Effector CD8-positive, alpha-beta T cell (primary cell): ENCODE data around the gene TXLNA.
A peak's percentile ranks its signal among the peaks of the same experiment; 100 is the strongest.

Experiments used
- DNase-seq: peaks from one replicate; lab custom pipeline; 2025; lab: John Stamatoyannopoulos, UW

TXLNA gene

GRCh38 chr1:32215629-32216480 lies 36.4 kb downstream of the TXLNA start:
- peak; percentile 31 for DNase-seq

- DNase-seq: no peak
These were observed 37.1 kb downstream of the TXLNA start for GRCh38 chr1:32216566-32216965.

- DNase-seq: no peak
These were observed 39.5 kb downstream of the TXLNA start for GRCh38 chr1:32219022-32219421.

- DNase-seq: no peak
These were observed 41.5 kb downstream of the TXLNA start for GRCh38 chr1:32220746-32221580.

GRCh38 chr1:32221581-32221979 lies 42.1 kb downstream of the TXLNA start:
- no peak for DNase-seq

GRCh38 chr1:32221980-32222755 lies 42.7 kb downstream of the TXLNA start, which contains the start of the genes EIF3I and TMEM234:
TSS of gene EIF3I (plus strand) at chr1:32222407. CDS start at chr1:32222442, 35 bp downstream.
TSS of gene TMEM234 (minus strand) at chr1:32222353. CDS start at chr1:32222322, 31 bp downstream.
- DNase-seq: peak; percentile 81

- DNase-seq: no peak
These were observed 44.2 kb downstream of the TXLNA start for GRCh38 chr1:32223683-32224082.

- DNase-seq: no peak
These were observed 44.8 kb downstream of the TXLNA start for GRCh38 chr1:32224285-32224684.

- no peak for DNase-seq
These were observed 49.3 kb downstream of the TXLNA start for GRCh38 chr1:32228771-32229170.

- DNase-seq: no peak
These were observed 52.5 kb downstream of the TXLNA start for GRCh38 chr1:32231843-32232432.

- DNase-seq: no peak
These were observed 53.3 kb downstream of the TXLNA start for GRCh38 chr1:32232558-32233304.

GRCh38 chr1:32234792-32235191 lies 55.3 kb downstream of the TXLNA start:
- no peak for DNase-seq

- no peak for DNase-seq
These were observed 59.9 kb downstream of the TXLNA start for GRCh38 chr1:32239337-32239736.

- no peak for DNase-seq
These were observed 60.3 kb downstream of the TXLNA start for GRCh38 chr1:32239790-32240139.

- peak; percentile 55 for DNase-seq
These were observed 60.9 kb downstream of the TXLNA start for GRCh38 chr1:32240140-32240951.

GRCh38 chr1:32241001-32241763 lies 61.7 kb downstream of the TXLNA start:
- DNase-seq: no peak

- no peak for DNase-seq
These were observed 62.9 kb downstream of the TXLNA start for GRCh38 chr1:32242341-32242851.

GRCh38 chr1:32246888-32247273 lies 67.4 kb downstream of the TXLNA start, which contains the start of gene FAM167B:
TSS of gene FAM167B (plus strand) at chr1:32247222. CDS start at chr1:32247422, 200 bp downstream.
- no peak for DNase-seq

- DNase-seq: no peak
These were observed 68.0 kb downstream of the TXLNA start for GRCh38 chr1:32247452-32247851.
